Peyer's patch (tissue), 4 donors: ENCODE data around the gene DRAM1. TPM values are rescaled to one million over a fixed set of nuclear protein-coding genes. Genes with fewer than 3 reads are reported as not detected.
"Not testable (repeated sequence)": the region's sequence is repeated elsewhere in the genome, so short reads cannot be mapped to it uniquely, and the experiment has no call there.

Source experiments
- DNase-seq, 3 donors: peaks; one replicate each; pipeline ENCODE4 v3.0.0-alpha.2; 2017 to 2019
- H3K27ac ChIP-seq, 4 donors: fragments of 200-600 bp; sonication (generic); one replicate each; pipeline ENCODE4 v1.5.1; 2016 to 2019
- H3K27me3 ChIP-seq, 2 donors: fragments of 200-600 bp; sonication (generic); one replicate each; pipeline ENCODE4 v1.5.1; 2019
- H3K36me3 ChIP-seq, 3 donors: fragments of 200-600 bp; sonication (generic); one replicate each; pipeline ENCODE4 v1.5.1; 2016 to 2019
- H3K4me1 ChIP-seq, 4 donors: fragments of 200-600 bp; sonication (generic); one replicate each; pipeline ENCODE4 v1.5.1; 2016 to 2019
- H3K4me3 ChIP-seq, 4 donors: fragments of 200-600 bp; sonication (generic); 1 replicate in 3 of 4; 2 replicates in 1 of 4; pipeline ENCODE4 v1.5.1; 2016 to 2019; ENCODE audit warnings: mild to moderate bottlenecking in 1 of 4
- H3K9me3 ChIP-seq, 4 donors: fragments of 200-600 bp; sonication (generic); one replicate each; pipeline ENCODE4 v1.5.1; 2016 to 2019; ENCODE audit warnings: mild to moderate bottlenecking in 1 of 4
- CTCF ChIP-seq, 6 experiments: fragments of 450-650 bp in 4 of 6; fragments of 200-600 bp in 2 of 6; sonication (generic) in 1 of 6; IDR thresholded peaks; one replicate each; pipeline ENCODE4 v1.5.1; 2017 to 2019; ENCODE audit warnings: antibody characterized with exemption in 6 of 6, mild to moderate bottlenecking in 3 of 6, moderate library complexity in 1 of 6
- POLR2A ChIP-seq, 2 donors: fragments of 450-650 bp; IDR thresholded peaks; one replicate each; pipeline ENCODE4 v1.5.1; 2017; ENCODE audit warnings: antibody characterized with exemption in 2 of 2, mild to moderate bottlenecking in 2 of 2, moderate library complexity in 2 of 2
- total RNA-seq, 4 donors: library from RNA; depleted of rRNA; stranded (reverse); fragments of >200 nt; gene quantifications; one replicate each; pipeline ENCODE4 v1.1.0, GENCODE V29; 2016

Gene DRAM1
- total RNA-seq, 4 donors from 2014 or later, result 3.2 to 7.4 (median 5.7) TPM

DNA sequence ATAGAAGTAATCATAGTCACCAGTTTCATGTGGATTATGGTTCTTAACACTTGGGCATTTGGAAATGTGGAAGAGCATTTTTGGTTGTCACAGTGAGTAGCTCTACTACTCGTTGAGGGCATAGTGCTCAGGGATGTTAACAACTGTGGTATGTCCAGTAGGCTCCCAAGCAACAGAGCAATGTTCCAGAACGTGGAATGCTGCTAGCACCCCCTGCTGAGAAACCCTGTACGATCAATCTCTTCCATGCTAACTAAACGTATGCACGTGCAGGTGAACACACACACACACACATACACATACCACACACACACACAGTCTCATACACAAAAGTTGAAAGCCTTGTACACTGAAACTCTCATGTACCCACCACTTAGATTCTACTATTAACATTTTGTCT is 30.1 kb upstream of the DRAM1 start:
- Histone ChIP-seq H3K27ac (no peak overlapping the region), H3K36me3 (no peaks in the 10 kb centered on the region), H3K27me3 (no peaks in the 10 kb centered on the region), H3K4me1 (no peaks in the 10 kb centered on the region), H3K9me3 (no peaks in the 10 kb centered on the region), H3K4me3 (no peak overlapping the region)
- no peak for TF ChIP-seq POLR2A (IDR thresholded peaks at IDR 0.05)
- no peak for TF ChIP-seq CTCF (IDR thresholded peaks at IDR 0.05)
- DNase-seq, result no peak

- no peak overlapping the region for H3K27ac ChIP-seq
Measured at GRCh38 chr12:101850199-101850598, 27.2 kb upstream of the DRAM1 start.

DNA sequence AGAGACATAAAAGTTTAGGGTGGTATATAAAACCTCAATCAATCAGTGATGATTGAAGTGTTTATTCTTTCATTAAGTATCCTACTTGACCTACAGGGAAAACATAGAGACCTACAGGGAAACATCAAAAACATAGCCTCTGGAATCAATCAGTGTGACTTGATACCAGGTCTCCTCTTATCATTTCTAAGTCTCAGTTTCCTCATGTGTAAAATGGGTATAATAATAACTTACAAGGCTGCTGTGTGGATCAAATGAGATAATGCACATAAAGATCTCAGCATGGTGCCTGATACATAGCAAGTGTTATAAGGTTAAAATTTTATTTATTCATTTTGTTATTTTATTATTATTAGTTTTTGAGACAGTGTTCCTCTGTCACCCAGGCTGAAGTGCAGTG is 24.4 kb upstream of the DRAM1 start:
- TF ChIP-seq POLR2A (IDR thresholded peaks at IDR 0.05), result no peak
- no peak for TF ChIP-seq CTCF (IDR thresholded peaks at IDR 0.05)

More at GRCh38 chr12:101850199-101850598, 27.2 kb upstream of the DRAM1 start:
- TF ChIP-seq POLR2A (IDR thresholded peaks at IDR 0.05) (no peak), CTCF (IDR thresholded peaks at IDR 0.05) (no peak)
- no peaks in the 10 kb centered on the region for H3K4me1 ChIP-seq
- no peak overlapping the region for H3K4me3 ChIP-seq
- DNase-seq, result no peak
- no peaks in the 10 kb centered on the region for H3K9me3 ChIP-seq
- H3K27me3 ChIP-seq, result no peaks in the 10 kb centered on the region
- no peaks in the 10 kb centered on the region for H3K36me3 ChIP-seq

GRCh38 chr12:101854747-101855146 is 22.6 kb upstream of the DRAM1 start:
- H3K36me3 ChIP-seq, result no peaks in the 10 kb centered on the region
- H3K27me3 ChIP-seq, result no peaks in the 10 kb centered on the region
- peak in 1 of 3 donors; percentile 36 for DNase-seq
- peaks cover 0 to 8% (median 0%) of the 10 kb centered on the region in 4 donors for H3K4me1 ChIP-seq
- no peak overlapping the region for H3K4me3 ChIP-seq
- H3K9me3 ChIP-seq, result no peaks in the 10 kb centered on the region
- no peak overlapping the region for H3K27ac ChIP-seq
- TF ChIP-seq POLR2A (IDR thresholded peaks at IDR 0.05), result no peak

More for the DNA sequence above, 24.4 kb upstream of the DRAM1 start:
- H3K27me3 ChIP-seq, result no peaks in the 10 kb centered on the region
- H3K4me1 ChIP-seq, result peaks cover 0 to 8% (median 0%) of the 10 kb centered on the region in 4 donors
- no peaks in the 10 kb centered on the region for H3K36me3 ChIP-seq
- no peak overlapping the region for H3K27ac ChIP-seq
- DNase-seq, result no peak
- no peak overlapping the region for H3K4me3 ChIP-seq
- no peaks in the 10 kb centered on the region for H3K9me3 ChIP-seq

- no peak for DNase-seq
- no peaks in the 10 kb centered on the region for H3K9me3 ChIP-seq
- H3K4me3 ChIP-seq, result no peak overlapping the region
- no peak for TF ChIP-seq CTCF (IDR thresholded peaks at IDR 0.05)
- TF ChIP-seq POLR2A (IDR thresholded peaks at IDR 0.05), result no peak
- H3K36me3 ChIP-seq, result no peaks in the 10 kb centered on the region
- no peaks in the 10 kb centered on the region for H3K27me3 ChIP-seq
- H3K4me1 ChIP-seq, result peaks cover 0 to 8% (median 0%) of the 10 kb centered on the region in 4 donors
- no peak overlapping the region for H3K27ac ChIP-seq
Measured at GRCh38 chr12:101855364-101855884, 22.0 kb upstream of the DRAM1 start.

DNA sequence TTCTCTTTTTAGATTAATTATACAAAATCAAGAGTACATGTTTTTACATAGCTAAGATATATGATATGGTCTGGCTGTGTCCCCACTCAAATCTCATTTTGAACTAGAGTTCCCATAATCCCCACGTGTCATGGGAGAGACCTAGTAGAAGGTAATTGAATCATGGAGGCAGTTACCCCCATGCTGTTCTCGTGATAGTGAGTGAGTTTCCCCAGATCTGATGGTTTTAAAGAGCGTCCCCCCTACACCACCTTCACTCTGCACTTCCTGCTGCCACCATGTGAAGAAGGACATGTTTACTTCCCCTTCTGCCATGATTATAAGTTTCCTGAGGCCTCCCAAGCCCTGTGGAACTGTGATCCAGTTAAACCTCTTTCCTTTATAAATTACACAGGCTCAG is 21.4 kb upstream of the DRAM1 start:
- Histone ChIP-seq H3K27me3 (no peaks in the 10 kb centered on the region), H3K4me3 (no peak overlapping the region), H3K4me1 (peaks cover 0 to 8% (median 0%) of the 10 kb centered on the region in 4 donors), H3K27ac (no peak overlapping the region), H3K9me3 (no peaks in the 10 kb centered on the region), H3K36me3 (no peaks in the 10 kb centered on the region)
- TF ChIP-seq CTCF (IDR thresholded peaks at IDR 0.05), result no peak
- no peak for TF ChIP-seq POLR2A (IDR thresholded peaks at IDR 0.05)
- no peak for DNase-seq

DNA sequence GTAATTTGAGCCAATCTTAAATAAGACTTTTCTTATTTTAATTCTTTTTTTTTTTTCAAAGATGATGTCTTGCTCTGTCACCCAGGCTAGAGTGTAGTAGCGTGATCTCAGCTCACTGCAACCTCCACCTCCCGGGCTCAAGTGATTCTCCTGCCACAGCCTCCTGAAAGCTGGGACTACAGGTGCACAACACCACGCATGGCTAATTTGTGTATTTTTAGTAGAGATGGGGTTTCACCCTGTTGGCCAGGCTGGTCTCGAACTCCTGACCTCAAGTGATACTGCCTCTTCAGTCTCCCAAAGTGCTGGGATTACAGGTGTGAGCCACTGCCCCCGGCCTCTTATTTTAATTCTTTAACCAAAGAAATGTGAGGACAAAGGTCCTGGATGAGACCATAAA is 20.8 kb upstream of the DRAM1 start:
- H3K4me1 ChIP-seq, H3K9me3 ChIP-seq, H3K4me3 ChIP-seq, DNase-seq, H3K27me3 ChIP-seq, H3K36me3 ChIP-seq, H3K27ac ChIP-seq: not testable (repeated sequence)
